ENCODE results near the gene CPA5.

DNA sequence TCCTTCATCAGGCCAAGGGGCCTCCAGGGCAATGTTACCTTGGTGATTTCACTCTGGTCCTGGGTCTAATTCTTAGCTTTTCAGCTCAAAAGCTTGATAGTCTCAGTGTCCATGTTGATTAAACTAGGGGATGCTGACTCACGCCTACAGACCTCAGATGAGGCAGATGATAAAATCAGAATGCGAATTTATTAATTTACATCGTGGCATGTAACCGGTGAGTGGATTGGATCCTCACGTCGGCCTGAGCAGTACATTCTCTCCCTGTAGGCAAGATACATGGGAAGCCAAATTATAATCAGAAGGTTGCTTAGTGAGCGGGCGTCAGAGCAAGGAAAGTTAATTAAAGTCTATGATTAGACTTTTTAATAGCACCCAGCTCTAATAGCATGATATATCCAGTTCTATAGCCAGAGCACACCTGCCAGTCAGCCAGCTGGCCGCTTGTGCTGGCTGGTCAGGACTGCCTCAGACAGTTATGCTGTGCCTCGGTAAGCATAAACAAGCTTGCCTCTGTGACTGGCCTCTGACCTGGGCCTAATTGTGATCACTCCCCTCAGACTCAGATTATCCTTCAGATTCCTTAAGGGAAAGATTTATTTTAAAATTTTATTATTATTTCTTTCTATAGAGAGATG is 20.2 kb upstream of the CPA5 start:
- TF ChIP-seq SIN3A (conservative IDR thresholded peaks at IDR 0.05 in 1 of 2, IDR thresholded peaks at IDR 0.05 in 1 of 2; ENCODE audit: low read depth in 1 of 2, low read length in 2 of 2) (no peak), CHD2 (IDR thresholded peaks at IDR 0.05; ENCODE audit: low read length) (no peak)
- TF ChIP-seq, protein P1, sequence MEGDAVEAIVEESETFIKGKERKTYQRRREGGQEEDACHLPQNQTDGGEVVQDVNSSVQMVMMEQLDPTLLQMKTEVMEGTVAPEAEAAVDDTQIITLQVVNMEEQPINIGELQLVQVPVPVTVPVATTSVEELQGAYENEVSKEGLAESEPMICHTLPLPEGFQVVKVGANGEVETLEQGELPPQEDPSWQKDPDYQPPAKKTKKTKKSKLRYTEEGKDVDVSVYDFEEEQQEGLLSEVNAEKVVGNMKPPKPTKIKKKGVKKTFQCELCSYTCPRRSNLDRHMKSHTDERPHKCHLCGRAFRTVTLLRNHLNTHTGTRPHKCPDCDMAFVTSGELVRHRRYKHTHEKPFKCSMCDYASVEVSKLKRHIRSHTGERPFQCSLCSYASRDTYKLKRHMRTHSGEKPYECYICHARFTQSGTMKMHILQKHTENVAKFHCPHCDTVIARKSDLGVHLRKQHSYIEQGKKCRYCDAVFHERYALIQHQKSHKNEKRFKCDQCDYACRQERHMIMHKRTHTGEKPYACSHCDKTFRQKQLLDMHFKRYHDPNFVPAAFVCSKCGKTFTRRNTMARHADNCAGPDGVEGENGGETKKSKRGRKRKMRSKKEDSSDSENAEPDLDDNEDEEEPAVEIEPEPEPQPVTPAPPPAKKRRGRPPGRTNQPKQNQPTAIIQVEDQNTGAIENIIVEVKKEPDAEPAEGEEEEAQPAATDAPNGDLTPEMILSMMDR (IDR thresholded peaks at IDR 0.05; ENCODE audit: control extremely low read depth in 1 of 3, insufficient read depth in 1 of 3, low read depth in 1 of 3, low read length in 3 of 3): no peak

All from H1 (cell line).